Activated CD4-positive, alpha-beta T cell treated with anti-CD3 and anti-CD28 coated beads for 36 hours (primary cell): ENCODE data around the gene TMEM134. TPM values are rescaled to one million over a fixed set of nuclear protein-coding genes. Genes with fewer than 3 reads are reported as not detected.
A peak's percentile ranks its signal among the peaks of the same experiment; 100 is the strongest.
"Not testable (repeated sequence)": the region's sequence is repeated elsewhere in the genome, so short reads cannot be mapped to it uniquely, and the experiment has no call there.

Source experiments
- ATAC-seq: fragments of 200-7000 bp; cut with Tn5 transposase; one replicate; pipeline ENCODE4 v1.10.0; 2021; ENCODE audit warnings: mild to moderate bottlenecking, moderate library complexity
- CTCF ChIA-PET: fragments of 350-600 bp; sonication (Branson Sonifier 250); formaldehyde crosslinking; loops from one replicate; lab custom pipeline; 2021; ENCODE audit warnings: antibody characterized with exemption; lab: Charles Lee
- POLR2A ChIA-PET: fragments of 350-600 bp; sonication (Branson Sonifier 250); formaldehyde crosslinking; loops from one replicate; lab custom pipeline; 2021; ENCODE audit warnings: antibody characterized with exemption, inconsistent platforms; lab: Charles Lee
- DNase-seq: peaks from one replicate; pipeline ENCODE4 v3.0.0-alpha.2; 2020
- H3K27ac Mint-ChIP-seq: one replicate; pipeline ENCODE4 v1.8.0; 2021; ENCODE audit warnings: mixed read lengths
- H3K27me3 Mint-ChIP-seq: one replicate; pipeline ENCODE4 v1.8.0; 2021; ENCODE audit warnings: mixed read lengths
- H3K36me3 Mint-ChIP-seq: one replicate; pipeline ENCODE4 v1.8.0; 2021; ENCODE audit warnings: low read depth, mixed read lengths
- H3K4me1 Mint-ChIP-seq: one replicate; pipeline ENCODE4 v1.8.0; 2021; ENCODE audit warnings: mixed read lengths
- H3K4me3 Mint-ChIP-seq: one replicate; pipeline ENCODE4 v1.8.0; 2021; ENCODE audit warnings: mild to moderate bottlenecking, moderate library complexity, mixed read lengths
- H3K9me3 Mint-ChIP-seq: one replicate; pipeline ENCODE4 v1.8.0; 2021; ENCODE audit warnings: low read depth, mixed read lengths
- intact Hi-C, 2 experiments: fragments of 100-400 bp; cut with DNase I in 1 of 2; cut with micrococcal nuclease in 1 of 2; formaldehyde crosslinking; loops; one replicate each; pipeline versions ENCODE4 v1.14.2 to v1.15.1; 2022 to 2024; cut with DNase I, micrococcal nuclease
- total RNA-seq, 2 experiments: library from RNA; stranded (reverse); gene quantifications; one replicate each; pipeline ENCODE4 v1.2.3, GENCODE V29; 2021

TMEM134 gene
- total RNA-seq, 2 experiments from 2014 or later: 69.9 to 74.7 TPM

GRCh38 chr11:67429038-67429668 is 39.9 kb downstream of the TMEM134 start:
- ATAC-seq: no peak
- Mint-ChIP-seq H3K36me3 (peaks cover 32% of the 10 kb centered on the region), H3K27ac (peak overlapping the region; percentile 94), H3K9me3 (no peaks in the 10 kb centered on the region), H3K27me3 (no peaks in the 10 kb centered on the region), H3K4me3 (peak overlapping the region; percentile 90), H3K4me1 (peaks cover 45% of the 10 kb centered on the region)
- DNase-seq: peak; percentile 27
- ChIA-PET CTCF (interaction anchor here (0.6 to 2.0 kb wide), 3 partner anchors 10 to 78 kb away, joined by 3 to 7 read pairs (median 5); partner anchors contain the start of gene PPP1CA), POLR2A (interaction anchor here (1.1 to 1.3 kb wide), 2 partner anchors 8 to 22 kb away, joined by 3 read pairs; no protein-coding TSS in a partner anchor)
- intact Hi-C loops: loop anchor here (2.0 to 5.0 kb wide), 4 partner anchors 38 to 602 kb away; partner anchors contain the start of genes ANKRD13D (in 1 of the 2), KDM2A (in 1 of the 2), NDUFS8 (in 1 of the 2) and TMEM134 (in 1 of the 2)

GRCh38 chr11:67428052-67429001 is 40.7 kb downstream of the TMEM134 start, which contains the start of gene RPS6KB2:
Gene RPS6KB2, plus strand, starts transcription at chr11:67428494. Its CDS starts 52 bp downstream, at chr11:67428546.
- no peaks in the 10 kb centered on the region for H3K9me3 Mint-ChIP-seq
- POLR2A ChIA-PET: interaction anchor here (1.1 to 1.3 kb wide), 2 partner anchors 8 to 21 kb away, joined by 3 read pairs; no protein-coding TSS in a partner anchor
- CTCF ChIA-PET: interaction anchor here (0.9 to 2.0 kb wide), 2 partner anchors 9 to 26 kb away, joined by 3 to 7 read pairs; partner anchors contain the start of genes PPP1CA and PTPRCAP
- peaks cover 38% of the 10 kb centered on the region for H3K4me1 Mint-ChIP-seq
- no peaks in the 10 kb centered on the region for H3K27me3 Mint-ChIP-seq
- peaks cover 28% of the 10 kb centered on the region for H3K36me3 Mint-ChIP-seq
- peak within 1 kb of the TSS; percentile 98 for H3K27ac Mint-ChIP-seq
- ATAC-seq: peak; percentile 81
- DNase-seq: peak; percentile 99
- H3K4me3 Mint-ChIP-seq: peak within 1 kb of the TSS; percentile 90
- intact Hi-C loops: loop anchor here (1.0 to 5.0 kb wide), 16 partner anchors 8 to 602 kb away; partner anchors contain the start of genes TMEM134 (in 2 of the 2), AIP (in 1 of the 2), ANKRD13D (in 1 of the 2) and CDK2AP2 (in 1 of the 2)

GRCh38 chr11:67427364-67427859 is 41.6 kb downstream of the TMEM134 start:
- DNase-seq (peak; percentile 60), ATAC-seq (peak; percentile 41)
- H3K9me3 Mint-ChIP-seq, POLR2A ChIA-PET, H3K27me3 Mint-ChIP-seq: not testable (repeated sequence)
- Mint-ChIP-seq H3K4me3 (peak overlapping the region; percentile 90), H3K27ac (peak overlapping the region; percentile 98), H3K4me1 (peaks cover 33% of the 10 kb centered on the region), H3K36me3 (peaks cover 21% of the 10 kb centered on the region)
- CTCF ChIA-PET: interaction anchor here (1.0 to 2.0 kb wide), 2 partner anchors 25 to 41 kb away, joined by 3 to 7 read pairs; partner anchors contain the start of gene PPP1CA
- intact Hi-C loops: loop anchor here in 1 of 2 experiments (5.0 kb wide), 1 partner anchor 40 kb away; the partner anchor contains the start of gene TMEM134

- Mint-ChIP-seq H3K4me1 (peaks cover 29% of the 10 kb centered on the region), H3K27me3 (no peaks in the 10 kb centered on the region), H3K36me3 (peaks cover 2% of the 10 kb centered on the region), H3K9me3 (no peaks in the 10 kb centered on the region), H3K27ac (no peak overlapping the region), H3K4me3 (no peak overlapping the region)
- DNase-seq (no peak), ATAC-seq (no peak)
- intact Hi-C loops: no loop called here
- ChIA-PET CTCF (interaction anchor here (0.7 to 1.5 kb wide), 3 partner anchors 9 to 72 kb away, joined by 3 to 7 read pairs (median 3); partner anchors contain the start of gene PPP1CA), POLR2A (no interaction called here)
Observed at GRCh38 chr11:67423891-67424613, 45.0 kb downstream of the TMEM134 start.

GRCh38 chr11:67423466-67423865 is 45.6 kb downstream of the TMEM134 start:
- Mint-ChIP-seq H3K9me3 (no peaks in the 10 kb centered on the region), H3K36me3 (no peaks in the 10 kb centered on the region), H3K27me3 (no peaks in the 10 kb centered on the region), H3K27ac (no peak overlapping the region), H3K4me3 (no peak overlapping the region), H3K4me1 (peaks cover 34% of the 10 kb centered on the region)
- ChIA-PET CTCF (interaction anchor here (0.7 to 1.5 kb wide), 3 partner anchors 10 to 71 kb away, joined by 3 to 7 read pairs (median 3); partner anchors contain the start of gene PPP1CA), POLR2A (no interaction called here)
- intact Hi-C loops: no loop called here
- no peak for ATAC-seq
- DNase-seq: no peak

- intact Hi-C loops: no loop called here
- Mint-ChIP-seq H3K27me3 (no peaks in the 10 kb centered on the region), H3K4me1 (peaks cover 40% of the 10 kb centered on the region), H3K4me3 (no peak overlapping the region), H3K36me3 (no peaks in the 10 kb centered on the region), H3K27ac (peak overlapping the region; percentile 6), H3K9me3 (no peaks in the 10 kb centered on the region)
- no peak for ATAC-seq
- no peak for DNase-seq
- CTCF ChIA-PET: interaction anchor here (0.6 to 1.5 kb wide), 3 partner anchors 9 to 60 kb away, joined by 3 to 7 read pairs (median 3); partner anchors contain the start of gene PPP1CA
- POLR2A ChIA-PET: no interaction called here
Observed at GRCh38 chr11:67422891-67423290, 46.2 kb downstream of the TMEM134 start.

GRCh38 chr11:67421430-67422031 is 47.5 kb downstream of the TMEM134 start:
- no peak for ATAC-seq
- peak overlapping the region; percentile 84 for H3K27ac Mint-ChIP-seq
- H3K4me3 Mint-ChIP-seq: peak overlapping the region; percentile 76

GRCh38 chr11:67420646-67421429 is 48.2 kb downstream of the TMEM134 start:
- intact Hi-C loops: loop anchor here (1.0 to 2.0 kb wide), 9 partner anchors 16 to 384 kb away; partner anchors contain the start of genes AIP (in 1 of the 2), PTPRCAP (in 1 of the 2), RAD9A (in 1 of the 2) and TMEM134 (in 1 of the 2)
- H3K4me1 Mint-ChIP-seq: peaks cover 49% of the 10 kb centered on the region
- no peaks in the 10 kb centered on the region for H3K36me3 Mint-ChIP-seq
- H3K4me3 Mint-ChIP-seq: peak overlapping the region; percentile 76
- no peaks in the 10 kb centered on the region for H3K27me3 Mint-ChIP-seq
- ATAC-seq (peak; percentile 92), DNase-seq (peak; percentile 99)
- peak overlapping the region; percentile 84 for H3K27ac Mint-ChIP-seq
- ChIA-PET CTCF (interaction anchor here (0.6 to 4.0 kb wide), 6 partner anchors 12 to 40 kb away, joined by 3 to 34 read pairs (median 4); partner anchors contain the start of genes PPP1CA, PTPRCAP and TBC1D10C), POLR2A (interaction anchor here (3.0 kb wide), 1 partner anchor 16 kb away, joined by 14 read pairs; the partner anchor contains the start of gene TBC1D10C)
- H3K9me3 Mint-ChIP-seq: no peaks in the 10 kb centered on the region

More at GRCh38 chr11:67421430-67422031, 47.5 kb downstream of the TMEM134 start:
- ChIA-PET CTCF (interaction anchor here (1.2 to 4.0 kb wide), 2 partner anchors 19 to 41 kb away, joined by 3 to 34 read pairs; partner anchors contain the start of genes PPP1CA and TBC1D10C), POLR2A (no interaction called here)
- Mint-ChIP-seq H3K27me3 (no peaks in the 10 kb centered on the region), H3K36me3 (no peaks in the 10 kb centered on the region), H3K4me1 (peaks cover 43% of the 10 kb centered on the region), H3K9me3 (no peaks in the 10 kb centered on the region)
- DNase-seq: no peak
- intact Hi-C loops: loop anchor here (1.0 to 2.0 kb wide), 9 partner anchors 15 to 384 kb away; partner anchors contain the start of genes AIP (in 1 of the 2), PTPRCAP (in 1 of the 2), RAD9A (in 1 of the 2) and TMEM134 (in 1 of the 2)
